ENCODE results near the gene PHYKPL.
"Not testable (repeated sequence)": the region's sequence is repeated elsewhere in the genome, so short reads cannot be mapped to it uniquely, and the experiment has no call there.

Gene PHYKPL

DNA sequence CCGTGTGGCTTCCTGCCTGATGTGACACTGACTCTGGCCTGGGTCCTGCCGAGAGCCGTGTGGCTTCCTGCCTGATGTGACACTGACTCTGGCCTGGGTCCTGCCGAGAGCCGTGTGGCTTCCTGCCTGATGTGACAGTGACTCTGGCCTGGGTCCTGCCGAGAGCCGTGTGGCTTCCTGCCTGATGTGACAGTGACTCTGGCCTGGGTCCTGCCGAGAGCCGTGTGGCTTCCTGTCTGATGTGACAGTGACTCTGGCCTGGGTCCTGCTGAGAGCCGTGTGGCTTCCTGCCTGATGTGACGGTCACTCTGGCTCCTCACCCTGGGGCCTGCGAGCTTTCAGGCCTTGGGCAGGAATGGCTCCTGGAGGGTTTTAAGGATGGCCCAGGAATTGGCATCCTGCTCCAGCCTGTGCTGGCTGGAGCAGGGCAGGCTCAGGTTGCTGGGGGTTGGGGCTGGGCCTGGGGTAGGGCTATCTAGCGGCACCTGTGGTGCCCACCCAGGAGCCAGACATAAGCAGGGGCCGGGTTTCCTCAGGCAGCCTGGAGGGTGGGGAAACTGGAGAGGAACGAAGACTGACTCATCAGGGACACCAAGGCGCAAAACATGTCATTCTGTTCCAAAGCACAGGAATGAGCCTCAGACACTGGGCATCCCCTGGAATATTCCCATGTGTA, 7.2 kb upstream of the PHYKPL start:
- DNase-seq (ENCODE audit: low read depth), result not testable (repeated sequence)

DNA sequence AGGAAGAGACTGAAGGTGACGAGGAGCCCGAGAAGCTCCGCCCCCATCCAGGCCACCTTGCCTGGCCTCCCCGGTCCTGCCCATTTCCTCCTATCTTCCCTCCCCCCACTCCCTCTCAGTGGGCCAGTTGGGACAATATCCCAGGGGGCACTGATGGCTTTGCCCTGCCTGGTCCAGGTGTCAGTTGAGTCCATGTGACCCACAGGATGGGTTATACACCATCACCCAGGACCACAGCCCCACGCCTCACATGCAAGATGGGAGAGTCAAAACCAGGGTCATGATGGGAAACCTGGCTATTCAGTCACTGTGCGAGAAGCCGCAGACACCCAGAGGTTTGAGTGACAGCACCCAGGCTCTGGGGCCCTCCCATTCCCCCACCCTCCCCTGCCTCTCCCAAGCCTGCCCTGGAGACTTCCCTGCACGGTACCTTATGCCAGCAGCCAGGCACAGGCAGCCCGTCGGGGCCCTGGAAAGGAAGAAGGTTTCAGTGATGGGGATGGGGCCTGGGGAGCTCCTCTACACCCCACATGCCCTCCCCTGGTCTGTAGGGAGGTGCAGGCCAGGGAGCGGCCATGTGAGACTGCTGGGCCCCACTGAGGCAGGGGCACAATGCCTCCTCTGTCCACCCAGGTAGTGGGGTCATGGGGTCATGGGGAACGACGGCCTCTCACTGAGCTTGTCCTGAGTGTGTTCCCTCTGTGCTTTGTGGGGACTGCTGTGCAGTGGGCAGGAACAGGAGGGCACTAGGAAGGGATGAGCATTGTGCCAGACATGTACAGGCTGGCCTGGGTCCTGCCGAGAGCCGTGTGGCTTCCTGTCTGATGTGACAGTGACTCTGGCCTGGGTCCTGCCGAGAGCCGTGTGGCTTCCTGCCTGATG, 6.3 kb upstream of the PHYKPL start:
- DNase-seq (ENCODE audit: low read depth), result no peak

DNA sequence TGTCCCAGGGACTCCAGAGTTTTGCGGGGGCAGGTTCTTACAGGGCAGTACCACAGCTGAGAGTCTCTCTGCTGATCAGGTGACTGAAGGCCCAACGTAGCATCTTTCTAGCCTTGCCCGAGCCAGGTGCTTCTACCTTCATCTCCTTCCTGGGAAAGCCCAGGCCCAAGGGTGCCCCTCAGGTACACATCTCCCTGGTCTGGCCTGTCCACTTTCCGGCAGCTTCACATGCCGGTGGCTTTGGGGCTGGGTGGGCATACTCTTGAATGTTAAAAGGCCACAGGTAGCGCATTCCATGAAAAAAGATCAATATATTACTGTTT, 5.7 kb upstream of the PHYKPL start:
- no peak for DNase-seq (ENCODE audit: low read depth)

DNA sequence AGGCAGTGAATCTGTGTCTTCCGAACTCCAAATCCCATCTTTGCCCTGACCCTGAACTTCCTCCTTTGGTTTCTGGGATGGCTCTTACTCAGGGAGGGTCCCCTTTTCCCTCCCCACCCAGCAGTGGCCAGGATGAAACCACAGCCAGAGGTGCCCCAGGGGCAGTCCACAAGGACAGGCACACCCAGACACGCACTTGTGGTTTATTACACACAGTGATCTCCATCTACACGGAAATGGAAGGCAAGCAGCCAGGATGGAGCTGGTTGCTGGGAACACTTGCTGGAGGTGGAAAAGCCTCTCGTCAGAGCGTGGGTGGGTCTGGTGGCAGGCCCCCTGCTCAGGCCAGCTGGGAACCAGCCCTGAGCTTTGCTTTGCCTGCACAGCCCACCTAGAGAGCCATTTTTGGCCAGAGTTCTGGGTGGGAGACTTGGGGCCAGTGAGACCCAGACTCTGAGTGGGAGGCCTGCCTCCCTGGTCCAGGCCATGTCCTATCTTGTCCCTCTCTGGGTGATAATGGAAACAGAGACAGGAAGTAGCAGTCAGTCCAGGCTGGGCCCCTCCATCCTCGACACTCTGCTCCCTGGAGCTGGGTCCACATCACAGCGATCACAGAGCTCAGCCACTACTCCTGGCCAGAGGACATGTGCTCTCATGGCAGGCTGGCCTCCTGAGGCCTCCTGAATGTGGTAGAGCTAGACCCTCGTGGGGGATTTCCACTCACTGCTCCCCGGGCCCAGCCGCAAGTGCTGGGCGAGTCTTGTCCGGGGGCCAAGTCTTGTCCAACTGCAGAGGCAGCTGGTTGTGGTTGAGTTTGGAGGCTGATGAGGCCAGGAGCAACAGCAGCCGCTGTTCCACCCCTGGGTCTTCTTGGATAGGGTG, 5.1 kb upstream of the PHYKPL start:
- no peak for DNase-seq (ENCODE audit: low read depth)

DNA sequence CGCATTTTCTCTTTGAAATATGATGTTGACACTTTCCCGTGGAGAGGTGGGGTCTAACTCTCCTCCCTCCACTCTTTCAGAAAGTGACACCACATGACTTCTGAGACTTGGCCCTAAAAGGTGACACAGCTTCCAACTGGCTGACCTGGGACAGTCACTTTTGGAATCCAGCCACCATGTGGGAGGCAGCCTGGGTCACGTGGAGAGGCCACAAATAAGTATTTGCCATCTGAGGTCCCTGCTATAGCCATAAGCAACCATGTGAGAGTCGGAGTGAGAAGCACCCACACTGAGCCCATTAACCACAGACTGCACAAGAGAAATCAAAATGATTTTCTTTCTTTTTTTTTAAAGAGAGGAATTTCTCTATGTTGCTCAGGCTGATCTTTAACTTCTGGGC, 4.1 kb upstream of the PHYKPL start:
- DNase-seq (ENCODE audit: low read depth), result no peak

DNA sequence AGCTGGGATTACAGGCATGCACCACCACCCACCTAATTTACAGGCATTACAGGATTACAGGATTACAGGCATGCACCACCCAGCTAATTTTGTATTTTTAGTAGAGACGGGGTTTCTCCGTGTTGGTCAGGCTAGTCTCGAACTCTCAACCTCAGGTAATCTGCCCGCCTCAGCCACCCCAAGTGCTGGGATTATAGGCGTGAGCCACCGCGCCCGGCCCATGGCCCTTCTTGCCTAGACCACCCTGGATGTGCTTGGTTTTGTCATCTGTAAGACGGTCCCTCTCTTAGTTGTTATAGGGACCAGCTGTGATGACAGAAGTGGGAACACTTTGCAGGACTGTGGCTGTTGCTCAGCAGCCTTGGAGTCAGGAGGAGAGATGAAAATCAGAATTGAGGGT, 3.5 kb upstream of the PHYKPL start:
- DNase-seq (ENCODE audit: low read depth), result no peak

DNA sequence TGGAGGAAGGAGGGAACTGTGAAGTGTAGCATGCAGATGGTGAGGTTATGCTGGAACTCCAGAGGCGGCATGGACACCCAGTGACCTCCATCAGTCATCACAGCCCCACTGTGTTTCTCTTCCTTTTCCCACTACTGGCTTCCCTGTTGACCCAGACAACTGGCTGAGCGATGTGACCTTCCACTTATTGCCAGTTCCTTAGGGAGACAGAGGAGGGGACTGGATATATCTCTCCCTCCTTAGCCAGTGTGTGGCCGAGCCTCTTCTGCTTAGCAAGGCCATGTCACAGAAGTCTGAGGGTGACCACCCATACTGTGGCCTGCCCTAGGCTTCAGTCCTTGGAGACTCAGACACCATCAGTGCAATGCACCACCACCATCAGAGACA, 3.0 kb upstream of the PHYKPL start:
- DNase-seq (ENCODE audit: low read depth), result no peak

DNA sequence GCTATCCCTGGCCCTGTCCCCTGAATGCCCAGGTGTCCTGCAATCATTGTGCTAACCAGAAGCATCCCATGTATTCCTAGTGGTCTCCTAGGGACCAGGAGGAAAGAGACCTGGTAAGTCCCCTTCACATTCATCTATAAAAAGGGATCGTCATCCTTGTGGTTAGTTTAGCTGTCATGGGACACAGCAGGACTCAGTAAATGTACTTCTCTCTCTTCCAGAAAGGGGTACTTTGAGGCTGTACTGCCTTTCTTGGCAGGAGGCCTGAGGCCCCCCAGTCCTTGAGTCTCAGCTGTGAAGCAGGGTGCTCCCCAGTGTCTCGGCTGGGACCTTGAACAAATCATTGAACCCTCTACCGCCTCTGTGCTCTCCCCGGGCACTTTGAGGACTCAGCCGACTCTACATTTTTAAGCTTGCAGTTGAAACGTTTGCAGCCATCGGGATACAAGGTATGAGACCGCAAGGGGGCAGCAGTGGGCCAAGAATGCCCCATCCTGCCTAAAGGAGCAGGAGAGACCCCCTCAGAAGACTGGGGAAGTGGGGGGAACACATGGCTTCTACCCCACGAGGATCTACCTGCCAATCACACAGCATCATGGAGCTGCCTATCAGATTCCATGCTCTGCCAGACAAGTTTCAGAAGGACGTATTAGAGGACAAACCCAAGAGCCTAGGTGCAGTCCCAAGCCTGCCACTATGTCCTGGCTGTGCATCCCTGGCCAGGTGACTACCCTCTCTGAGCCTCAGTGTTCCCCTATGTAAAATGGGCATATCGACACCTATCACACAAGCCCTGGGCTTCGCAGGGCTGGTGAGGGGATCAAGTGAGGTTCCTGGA, 2.4 kb upstream of the PHYKPL start:
- DNase-seq (ENCODE audit: low read depth), result peak; percentile 72

DNA sequence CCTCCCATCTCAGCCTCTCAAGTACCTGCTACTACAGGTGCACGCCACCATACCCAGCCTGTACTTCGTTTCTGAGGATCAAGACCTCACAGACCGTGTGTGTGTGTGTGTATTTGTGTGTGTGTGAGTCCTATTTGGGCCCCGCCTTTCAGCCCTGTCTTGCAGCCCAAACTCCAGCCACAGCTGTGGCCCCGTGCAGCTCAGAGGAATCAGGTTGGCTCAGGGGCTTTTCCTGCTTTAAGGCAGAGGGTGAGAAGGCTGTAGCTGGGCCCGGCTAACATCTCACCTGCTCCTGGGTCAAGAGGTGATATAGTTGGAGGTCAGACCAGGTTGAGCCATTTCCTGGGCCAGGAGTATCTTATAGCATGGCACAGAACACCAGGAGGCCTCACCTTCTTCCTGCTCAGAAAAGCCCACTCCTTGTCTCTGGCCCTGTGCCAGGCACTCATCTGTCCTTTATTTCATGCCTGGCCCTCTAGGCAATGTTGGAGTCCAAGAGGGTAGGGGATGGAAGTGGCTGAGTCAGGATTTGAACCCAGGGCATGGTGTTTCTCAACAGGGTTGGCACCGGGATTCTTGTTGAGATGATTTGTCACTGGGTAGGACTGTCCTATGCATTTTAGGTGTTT, 1.6 kb upstream of the PHYKPL start:
- DNase-seq (ENCODE audit: low read depth), result no peak

DNA sequence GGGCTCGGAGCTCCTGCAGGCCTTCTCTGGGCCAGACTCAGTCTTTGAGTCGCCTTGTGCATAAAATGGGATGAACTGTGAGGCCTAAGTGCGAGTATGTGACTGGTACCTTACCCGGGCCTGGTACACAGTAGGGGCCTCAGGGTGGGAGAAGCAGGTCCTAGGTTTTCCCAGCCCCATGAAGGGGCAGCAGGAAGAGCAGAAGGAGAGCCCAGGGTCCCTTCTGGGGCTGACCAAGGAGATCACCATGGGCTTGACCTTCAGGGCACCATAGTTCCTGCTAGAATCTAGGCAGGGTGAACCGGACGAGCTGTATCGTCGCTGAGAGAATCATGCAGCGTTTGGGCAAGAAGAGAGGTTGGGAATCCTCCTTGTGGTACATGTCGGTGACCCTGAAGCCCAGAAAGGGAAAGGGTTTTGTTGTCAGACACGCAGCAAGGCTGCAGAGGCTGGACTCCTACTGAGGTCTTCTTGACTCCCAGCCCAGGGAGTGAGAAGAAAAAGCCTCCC, 373 bp upstream of the PHYKPL start:
- no peak for DNase-seq (ENCODE audit: low read depth)

DNA sequence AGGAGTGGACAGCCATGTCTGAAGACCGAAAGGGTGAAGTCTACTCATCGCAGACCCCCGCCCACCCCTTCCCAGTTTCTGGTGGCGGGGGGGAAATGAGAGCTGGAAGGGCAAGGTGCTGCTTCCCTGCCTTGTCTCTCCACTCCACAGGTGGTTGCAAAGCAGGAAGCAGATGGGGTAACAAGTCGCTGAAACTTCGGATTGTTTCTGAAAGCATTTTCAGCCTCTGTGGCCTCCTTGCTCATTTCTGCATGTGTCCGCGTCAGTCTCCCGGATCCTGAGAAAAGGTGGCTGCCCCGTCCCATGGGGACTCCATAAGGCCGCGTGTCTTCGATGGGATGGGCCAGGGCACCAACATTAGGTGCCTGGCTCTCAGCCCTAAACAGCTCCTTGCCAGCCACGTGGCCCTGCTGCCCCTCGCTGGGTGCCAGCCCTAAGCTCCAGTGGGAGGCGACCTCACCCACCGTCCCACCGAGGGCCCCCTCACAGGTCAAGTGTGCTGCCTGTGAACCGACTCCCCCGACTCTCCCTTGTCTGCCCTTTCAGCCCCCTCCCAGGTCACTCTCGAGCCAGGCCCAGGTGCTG, 971 bp downstream of the PHYKPL start:
- no peak for DNase-seq (ENCODE audit: low read depth)

DNA sequence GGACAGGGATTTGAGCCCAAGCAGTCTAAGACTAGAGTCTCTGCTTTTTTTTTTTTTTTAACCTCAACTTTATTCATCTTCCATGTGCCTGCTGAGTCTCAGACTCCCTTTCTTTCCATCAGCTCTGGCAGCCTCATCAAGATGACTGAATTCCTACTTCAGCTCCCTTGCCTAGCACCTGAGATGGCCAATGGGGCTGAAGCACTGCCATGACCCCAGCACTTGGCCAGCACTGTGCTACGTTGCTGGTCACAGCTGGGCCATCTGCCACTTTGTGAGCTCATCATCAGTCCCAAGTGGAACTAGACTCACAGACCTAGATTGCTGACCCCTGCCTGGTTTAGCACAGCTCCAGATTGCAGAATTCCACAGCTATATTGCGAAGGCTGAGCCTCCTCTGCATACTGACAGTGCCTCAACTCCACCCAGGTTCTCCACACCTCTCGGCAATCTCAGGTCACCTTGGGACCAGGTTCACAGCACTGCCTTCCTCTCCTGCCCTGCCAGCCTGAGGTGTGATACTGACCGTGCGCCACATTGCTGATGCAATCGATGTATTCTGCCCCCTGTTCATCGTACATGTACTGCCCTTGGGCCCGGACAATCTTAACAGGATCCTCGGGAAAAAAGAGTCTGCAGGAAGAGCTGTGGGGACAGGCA, 1.6 kb downstream of the PHYKPL start:
- DNase-seq (ENCODE audit: low read depth), result no peak

DNA sequence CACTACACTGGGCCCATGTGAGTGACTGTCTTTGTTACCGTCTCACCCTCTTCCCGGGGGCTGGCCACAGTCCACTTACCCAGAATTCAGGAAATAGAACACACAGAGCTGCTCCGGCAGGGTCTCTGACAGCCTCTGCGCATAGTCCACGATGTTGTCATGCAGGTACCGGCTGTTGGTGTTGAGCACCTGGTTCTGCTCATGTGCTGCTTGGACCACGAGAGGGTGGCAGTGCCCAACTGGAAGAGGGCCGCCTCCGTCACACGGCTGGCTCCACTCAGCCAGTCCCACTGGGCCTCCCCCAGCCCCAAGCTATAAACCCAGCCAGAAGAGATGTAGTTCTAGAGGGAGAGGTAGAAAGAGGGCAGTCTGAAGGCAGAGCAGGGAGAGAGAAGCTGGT, 2.7 kb downstream of the PHYKPL start:
- no peak for DNase-seq (ENCODE audit: low read depth)

DNA sequence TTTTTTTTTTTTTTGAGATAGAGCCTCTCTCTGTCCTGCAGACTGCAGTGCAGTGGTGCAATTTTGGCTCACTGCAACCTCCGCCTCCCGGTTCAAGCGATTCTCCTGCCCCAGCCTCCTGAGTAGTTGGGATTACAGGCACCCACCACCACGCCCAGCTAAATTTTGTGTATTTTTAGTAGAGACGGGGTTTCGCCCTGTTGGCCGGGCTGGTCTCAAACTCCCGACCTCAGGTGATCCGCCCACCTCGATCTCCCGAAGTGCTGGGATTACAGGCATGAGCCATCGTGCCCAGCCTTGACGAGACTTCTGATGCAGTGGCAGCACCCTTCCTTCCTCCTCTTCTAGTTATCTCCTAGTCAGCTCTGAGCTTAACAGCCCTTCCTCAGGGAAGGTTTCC, 3.5 kb downstream of the PHYKPL start:
- not testable (repeated sequence) for DNase-seq (ENCODE audit: low read depth)

DNA sequence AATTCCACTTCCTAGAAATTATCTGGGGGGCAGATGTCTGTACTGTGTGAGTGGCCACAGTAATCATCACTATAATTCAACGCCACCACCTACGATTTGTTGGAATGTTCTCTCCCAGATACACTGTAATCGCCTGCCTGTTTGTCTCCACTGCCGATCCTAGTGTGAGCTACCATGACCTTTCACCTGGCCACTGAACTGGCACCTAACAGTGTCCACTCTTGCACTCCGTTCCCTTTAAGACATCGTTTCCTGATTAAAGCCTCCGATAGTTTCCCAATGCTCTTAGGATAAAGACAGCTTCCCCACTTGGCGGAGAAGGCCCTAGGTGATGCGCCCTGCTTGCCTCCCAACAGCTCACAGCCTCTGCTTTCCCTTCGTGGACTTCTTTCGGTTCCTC, 4.0 kb downstream of the PHYKPL start:
- no peak for DNase-seq (ENCODE audit: low read depth)

DNA sequence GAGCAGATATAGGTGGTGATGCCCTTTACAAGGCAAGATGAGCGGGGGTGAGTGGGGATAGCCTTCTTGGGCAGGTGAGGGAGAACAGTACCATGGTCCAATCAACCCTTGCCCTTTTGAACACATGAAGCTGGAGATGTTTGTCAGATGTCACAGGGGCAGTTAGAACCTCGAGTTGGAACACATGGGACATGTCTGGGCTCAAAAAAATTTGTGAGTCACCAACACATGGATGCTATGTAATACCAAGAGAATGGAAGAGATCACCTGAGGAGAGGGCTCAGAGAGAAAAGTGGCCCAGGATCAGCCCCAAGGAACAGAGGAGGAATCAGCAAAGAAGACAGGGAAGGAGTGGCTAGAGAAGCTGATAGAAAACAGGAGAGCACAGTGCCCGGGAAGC, 4.7 kb downstream of the PHYKPL start:
- DNase-seq (ENCODE audit: low read depth), result no peak

DNA sequence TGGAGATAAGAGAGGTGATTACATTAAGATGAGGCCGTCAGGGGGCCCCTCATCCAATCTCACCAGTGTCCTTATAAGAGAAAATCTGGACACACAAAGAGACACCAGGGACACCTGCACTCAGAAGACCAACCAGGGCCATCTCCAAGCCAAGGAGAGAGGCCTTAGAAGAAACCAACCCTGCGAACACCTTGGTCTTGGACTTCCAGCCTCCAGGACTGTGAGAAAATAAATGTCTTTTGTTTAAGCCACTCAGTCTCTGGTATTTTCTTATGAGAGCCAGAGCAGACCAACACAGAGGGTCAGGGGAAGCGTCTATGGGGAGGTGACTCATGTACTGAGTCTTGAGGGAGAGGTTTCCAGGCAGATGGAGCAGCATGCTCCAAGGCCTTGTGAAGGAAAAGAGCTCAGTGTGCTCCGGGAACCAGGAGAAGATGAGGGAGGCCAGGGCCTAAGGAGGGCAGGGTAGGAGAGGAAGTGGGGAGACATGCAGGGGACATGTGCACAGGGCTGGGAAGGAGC, 5.4 kb downstream of the PHYKPL start:
- DNase-seq (ENCODE audit: low read depth), result no peak

DNA sequence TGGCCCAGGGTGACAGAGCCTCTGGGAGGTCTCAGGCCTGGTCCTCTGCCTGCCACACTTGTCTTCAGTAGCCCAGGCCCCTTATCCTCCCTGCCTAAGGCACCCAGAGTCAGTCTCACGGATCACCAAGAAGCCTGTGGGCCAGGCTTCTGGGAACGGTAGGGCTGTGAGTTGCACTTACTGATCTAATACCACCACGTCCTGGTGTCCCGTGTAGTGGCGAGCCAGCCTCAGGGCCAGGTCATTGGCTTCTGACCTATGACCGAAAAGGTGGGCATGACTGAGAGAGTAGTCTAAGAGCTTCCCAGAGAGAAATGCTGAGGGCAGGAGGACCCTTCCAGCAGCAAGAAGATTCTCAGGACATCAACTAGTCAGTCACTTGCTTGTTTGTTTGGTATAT, 7.4 kb downstream of the PHYKPL start:
- DNase-seq (ENCODE audit: low read depth), result no peak

DNA sequence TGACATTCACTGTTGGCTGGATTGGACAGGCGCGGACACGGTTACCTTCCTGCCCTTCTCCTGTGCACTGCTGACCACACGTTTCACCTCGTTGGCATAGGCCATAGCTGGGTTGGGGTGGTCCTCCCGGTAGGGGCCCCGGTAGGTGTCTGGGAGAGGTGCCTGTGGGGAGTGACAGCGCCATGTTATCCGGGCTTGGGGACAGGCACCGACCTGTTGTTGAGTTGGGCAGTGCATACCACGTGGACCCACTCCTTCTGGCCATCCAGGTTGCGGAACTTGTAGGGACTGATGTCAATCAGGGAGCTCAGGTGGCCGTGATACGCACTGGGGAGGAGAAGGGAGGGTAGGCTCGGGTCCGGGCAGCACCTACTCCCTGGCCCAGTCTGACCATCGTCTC, 8.2 kb downstream of the PHYKPL start:
- no peak for DNase-seq (ENCODE audit: low read depth)

DNA sequence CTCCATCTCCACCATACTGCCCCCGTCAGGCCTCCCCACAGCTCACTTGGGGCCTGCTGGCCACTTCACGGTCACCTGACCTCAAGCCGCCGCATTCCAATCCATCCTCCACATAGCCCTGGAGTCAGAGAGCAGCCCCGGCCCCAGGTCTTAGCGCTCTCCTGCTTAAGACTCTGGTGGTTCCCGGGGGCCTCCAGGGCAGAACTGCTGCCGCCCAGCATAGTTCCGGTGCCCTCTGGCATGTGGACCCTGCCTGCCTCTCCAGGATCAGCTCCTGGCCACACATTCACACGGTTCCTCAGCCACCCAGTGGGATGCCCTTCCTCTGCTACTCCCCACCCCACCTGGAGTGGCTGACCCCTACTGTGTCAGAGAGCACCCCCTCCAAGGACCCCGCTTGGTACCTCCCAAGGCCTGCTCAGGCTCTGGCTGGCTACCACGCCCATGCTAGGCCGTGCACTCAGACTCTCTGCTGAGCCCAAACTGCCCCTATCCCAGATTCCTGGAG, 8.7 kb downstream of the PHYKPL start:
- DNase-seq (ENCODE audit: low read depth), result no peak

Measured in activated gamma-delta T cell treated with anti-CD3 and anti-CD28 coated beads, Interleukin-2, amount 50 U/mL, for 16 hours (primary cell).